Measurements from ENCODE around the gene ACOXL.
"Not testable (repeated sequence)": the region's sequence is repeated elsewhere in the genome, so short reads cannot be mapped to it uniquely, and the experiment has no call there.

The ACOXL gene

GRCh38 chr2:110955045-110955444 lies 222.7 kb downstream of the ACOXL start:
- H3K4me2 ChIP-seq (ENCODE audit: low read length), result no peak overlapping the region
- peaks cover 43% of the 10 kb centered on the region for H3K27me3 ChIP-seq (ENCODE audit: control insufficient read depth, insufficient read depth, low read length)
- H3K4me1 ChIP-seq (ENCODE audit: control insufficient read depth, insufficient read depth, low read length), result no peaks in the 10 kb centered on the region
- H3K4me3 ChIP-seq (ENCODE audit: low read length), result no peak overlapping the region
- H3K9ac ChIP-seq (ENCODE audit: low read depth, low read length), result no peak overlapping the region
- H3K9me3 ChIP-seq (replicated peaks; ENCODE audit: low read length), result no peaks in the 10 kb centered on the region
- no peaks in the 10 kb centered on the region for H3K36me3 ChIP-seq (ENCODE audit: insufficient read depth, low read length)

- no peaks in the 10 kb centered on the region for H3K9me3 ChIP-seq (replicated peaks; ENCODE audit: low read length)
- H3K4me2 ChIP-seq (ENCODE audit: low read length), result no peak overlapping the region
- no peak overlapping the region for H3K9ac ChIP-seq (ENCODE audit: low read depth, low read length)
- no peak overlapping the region for H3K4me3 ChIP-seq (ENCODE audit: low read length)
- H3K36me3 ChIP-seq (ENCODE audit: insufficient read depth, low read length), result no peaks in the 10 kb centered on the region
- no peaks in the 10 kb centered on the region for H3K4me1 ChIP-seq (ENCODE audit: control insufficient read depth, insufficient read depth, low read length)
- H3K27me3 ChIP-seq (ENCODE audit: control insufficient read depth, insufficient read depth, low read length), result peaks cover 40% of the 10 kb centered on the region
These were observed 223.2 kb downstream of the ACOXL start for GRCh38 chr2:110955556-110955955.

- Histone ChIP-seq H3K27me3 (ENCODE audit: control insufficient read depth, insufficient read depth, low read length) (peaks cover 41% of the 10 kb centered on the region), H3K4me2 (ENCODE audit: low read length) (no peak overlapping the region), H3K9ac (ENCODE audit: low read depth, low read length) (no peak overlapping the region), H3K4me3 (ENCODE audit: low read length) (no peak overlapping the region), H3K9me3 (replicated peaks; ENCODE audit: low read length) (no peaks in the 10 kb centered on the region), H3K36me3 (ENCODE audit: insufficient read depth, low read length) (no peaks in the 10 kb centered on the region), H3K4me1 (ENCODE audit: control insufficient read depth, insufficient read depth, low read length) (no peaks in the 10 kb centered on the region)
These were observed 224.9 kb downstream of the ACOXL start for GRCh38 chr2:110957293-110957692.

DNA sequence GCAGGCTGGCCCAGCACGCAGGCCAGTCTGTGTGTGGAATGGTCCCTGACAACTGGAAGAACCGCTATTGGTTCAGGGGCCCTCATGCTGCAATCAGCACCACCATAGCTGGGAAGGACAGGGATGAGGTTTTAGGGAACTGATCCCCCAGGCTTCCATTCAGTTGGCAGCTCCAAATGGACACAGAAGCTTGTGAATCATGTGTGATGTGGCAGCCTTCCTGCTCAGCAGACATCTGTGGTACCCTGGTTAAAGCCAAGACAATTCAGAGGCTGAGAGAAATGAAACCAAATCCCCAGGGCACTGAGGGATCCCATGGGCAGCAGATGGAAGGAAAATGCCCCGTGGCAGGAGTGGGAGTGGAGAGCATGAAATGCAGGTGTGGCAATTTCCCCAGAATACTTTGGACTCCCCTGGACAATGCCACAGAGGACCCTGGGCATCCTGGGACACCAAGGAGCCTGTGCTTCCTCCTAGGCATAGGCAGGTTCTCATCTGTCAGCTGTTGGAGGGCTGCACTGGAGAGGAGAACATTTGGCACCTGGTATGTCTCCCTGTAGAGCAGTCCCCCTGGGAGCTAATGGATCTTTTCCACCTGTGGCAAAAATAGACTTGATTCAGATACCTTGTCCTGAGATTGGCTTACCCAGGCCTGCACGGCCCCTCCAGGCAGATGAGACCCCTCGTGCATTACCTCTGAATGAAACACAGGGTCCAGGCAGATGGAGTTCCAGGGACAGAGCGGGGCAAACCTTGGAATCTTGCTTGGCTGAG lies 226.2 kb downstream of the ACOXL start:
- Histone ChIP-seq H3K4me1 (ENCODE audit: control insufficient read depth, insufficient read depth, low read length) (no peaks in the 10 kb centered on the region), H3K4me2 (ENCODE audit: low read length) (no peak overlapping the region), H3K9ac (ENCODE audit: low read depth, low read length) (no peak overlapping the region), H3K9me3 (replicated peaks; ENCODE audit: low read length) (no peaks in the 10 kb centered on the region), H3K4me3 (ENCODE audit: low read length) (no peak overlapping the region), H3K27me3 (ENCODE audit: control insufficient read depth, insufficient read depth, low read length) (peaks cover 36% of the 10 kb centered on the region), H3K36me3 (ENCODE audit: insufficient read depth, low read length) (no peaks in the 10 kb centered on the region)

DNA sequence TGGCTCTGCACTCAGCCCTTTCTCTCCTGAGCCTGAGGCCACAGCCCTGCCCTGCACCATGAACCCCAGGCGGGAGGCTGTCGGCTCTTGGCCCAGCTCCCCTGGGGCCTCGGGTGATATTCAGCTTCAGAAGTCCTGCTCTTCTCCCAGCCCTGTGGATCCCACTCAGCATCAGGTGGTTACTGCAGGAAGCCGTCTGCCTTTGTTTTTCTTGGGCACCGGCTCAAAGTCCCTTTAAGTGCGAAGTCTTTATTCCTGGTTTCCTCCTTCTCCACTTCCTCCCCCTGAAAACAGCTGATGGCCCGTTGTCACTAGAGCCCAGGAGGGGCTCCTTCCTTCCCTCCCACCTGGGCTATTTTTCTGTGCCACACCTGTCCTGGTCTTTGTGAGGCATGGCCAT lies 226.8 kb downstream of the ACOXL start:
- no peak overlapping the region for H3K4me3 ChIP-seq (ENCODE audit: low read length)
- H3K9me3 ChIP-seq (replicated peaks; ENCODE audit: low read length), result no peaks in the 10 kb centered on the region
- H3K36me3 ChIP-seq (ENCODE audit: insufficient read depth, low read length), result no peaks in the 10 kb centered on the region
- H3K27me3 ChIP-seq (ENCODE audit: control insufficient read depth, insufficient read depth, low read length), result peaks cover 36% of the 10 kb centered on the region
- H3K9ac ChIP-seq (ENCODE audit: low read depth, low read length), result no peak overlapping the region
- H3K4me2 ChIP-seq (ENCODE audit: low read length), result no peak overlapping the region
- no peaks in the 10 kb centered on the region for H3K4me1 ChIP-seq (ENCODE audit: control insufficient read depth, insufficient read depth, low read length)

GRCh38 chr2:110960281-110960680 lies 227.9 kb downstream of the ACOXL start:
- H3K4me3 ChIP-seq (ENCODE audit: low read length), result no peak overlapping the region
- peaks cover 36% of the 10 kb centered on the region for H3K27me3 ChIP-seq (ENCODE audit: control insufficient read depth, insufficient read depth, low read length)
- H3K36me3 ChIP-seq (ENCODE audit: insufficient read depth, low read length), result no peaks in the 10 kb centered on the region
- H3K9me3 ChIP-seq (replicated peaks; ENCODE audit: low read length), result no peaks in the 10 kb centered on the region
- no peak overlapping the region for H3K4me2 ChIP-seq (ENCODE audit: low read length)
- H3K9ac ChIP-seq (ENCODE audit: low read depth, low read length), result no peak overlapping the region
- H3K4me1 ChIP-seq (ENCODE audit: control insufficient read depth, insufficient read depth, low read length), result no peaks in the 10 kb centered on the region

- Histone ChIP-seq H3K9me3 (replicated peaks; ENCODE audit: low read length) (no peaks in the 10 kb centered on the region), H3K9ac (ENCODE audit: low read depth, low read length) (no peak overlapping the region), H3K4me2 (ENCODE audit: low read length) (no peak overlapping the region), H3K27me3 (ENCODE audit: control insufficient read depth, insufficient read depth, low read length) (peaks cover 34% of the 10 kb centered on the region), H3K4me1 (ENCODE audit: control insufficient read depth, insufficient read depth, low read length) (no peaks in the 10 kb centered on the region), H3K36me3 (ENCODE audit: insufficient read depth, low read length) (no peaks in the 10 kb centered on the region), H3K4me3 (ENCODE audit: low read length) (no peak overlapping the region)
These were observed 228.6 kb downstream of the ACOXL start for GRCh38 chr2:110960954-110961353.

- not testable (repeated sequence) for H3K4me3 ChIP-seq (ENCODE audit: low read length); H3K4me2 ChIP-seq (ENCODE audit: low read length); H3K9ac ChIP-seq (ENCODE audit: low read depth, low read length); H3K4me1 ChIP-seq (ENCODE audit: control insufficient read depth, insufficient read depth, low read length); H3K36me3 ChIP-seq (ENCODE audit: insufficient read depth, low read length); H3K9me3 ChIP-seq (replicated peaks; ENCODE audit: low read length)
- peaks cover 29% of the 10 kb centered on the region for H3K27me3 ChIP-seq (ENCODE audit: control insufficient read depth, insufficient read depth, low read length)
These were observed 229.3 kb downstream of the ACOXL start for GRCh38 chr2:110961643-110962042.

DNA sequence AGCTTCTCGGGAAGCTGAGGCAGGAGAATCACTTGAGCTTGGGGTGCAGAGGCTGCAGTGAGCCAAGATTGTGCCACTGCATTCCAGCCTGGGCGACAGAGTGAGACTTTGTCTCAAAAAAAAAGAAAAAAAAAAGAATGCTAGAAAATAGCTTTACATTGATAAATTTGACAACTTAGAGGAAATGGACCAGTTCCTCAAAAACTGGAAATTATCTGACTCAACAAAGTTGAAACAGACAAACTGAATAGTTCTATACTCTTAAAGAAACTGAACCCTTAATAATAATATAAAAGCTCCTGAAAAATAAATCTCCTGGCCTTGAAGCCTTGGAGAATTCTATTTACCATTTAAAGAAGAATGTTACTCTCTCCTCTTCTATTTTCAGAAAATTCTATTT lies 237.3 kb downstream of the ACOXL start:
- H3K4me2 ChIP-seq (ENCODE audit: low read length), result no peak overlapping the region
- H3K9ac ChIP-seq (ENCODE audit: low read depth, low read length), result no peak overlapping the region
- H3K9me3 ChIP-seq (replicated peaks; ENCODE audit: low read length), result no peaks in the 10 kb centered on the region
- H3K4me1 ChIP-seq (ENCODE audit: control insufficient read depth, insufficient read depth, low read length), result no peaks in the 10 kb centered on the region
- H3K27me3 ChIP-seq (ENCODE audit: control insufficient read depth, insufficient read depth, low read length), result peaks cover 47% of the 10 kb centered on the region
- H3K36me3 ChIP-seq (ENCODE audit: insufficient read depth, low read length), result no peaks in the 10 kb centered on the region
- no peak overlapping the region for H3K4me3 ChIP-seq (ENCODE audit: low read length)

DNA sequence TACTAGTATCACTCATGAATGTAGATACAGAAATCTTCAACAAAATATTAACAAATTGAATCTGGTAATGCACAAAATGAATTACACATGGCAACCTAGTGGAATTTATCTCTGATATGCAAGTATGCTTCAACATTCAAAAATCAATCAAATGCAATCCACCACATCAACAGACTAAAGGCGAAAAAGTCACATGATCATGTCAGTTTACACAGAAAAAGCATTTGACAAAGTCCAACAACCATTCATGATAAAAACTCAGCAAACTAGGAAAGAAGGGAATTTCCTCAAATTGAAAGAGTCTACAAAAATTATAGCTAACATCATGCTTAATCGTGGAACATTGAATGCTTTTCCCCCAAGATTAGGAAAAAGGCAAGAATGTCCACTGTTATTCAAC lies 237.8 kb downstream of the ACOXL start:
- no peaks in the 10 kb centered on the region for H3K36me3 ChIP-seq (ENCODE audit: insufficient read depth, low read length)
- no peak overlapping the region for H3K4me3 ChIP-seq (ENCODE audit: low read length)
- no peak overlapping the region for H3K4me2 ChIP-seq (ENCODE audit: low read length)
- H3K9ac ChIP-seq (ENCODE audit: low read depth, low read length), result no peak overlapping the region
- no peaks in the 10 kb centered on the region for H3K9me3 ChIP-seq (replicated peaks; ENCODE audit: low read length)
- peaks cover 52% of the 10 kb centered on the region for H3K27me3 ChIP-seq (ENCODE audit: control insufficient read depth, insufficient read depth, low read length)
- no peaks in the 10 kb centered on the region for H3K4me1 ChIP-seq (ENCODE audit: control insufficient read depth, insufficient read depth, low read length)

- Histone ChIP-seq H3K9ac (ENCODE audit: low read depth, low read length) (no peak overlapping the region), H3K4me1 (ENCODE audit: control insufficient read depth, insufficient read depth, low read length) (no peaks in the 10 kb centered on the region), H3K4me3 (ENCODE audit: low read length) (no peak overlapping the region), H3K4me2 (ENCODE audit: low read length) (no peak overlapping the region), H3K9me3 (replicated peaks; ENCODE audit: low read length) (no peaks in the 10 kb centered on the region), H3K27me3 (ENCODE audit: control insufficient read depth, insufficient read depth, low read length) (peaks cover 62% of the 10 kb centered on the region), H3K36me3 (ENCODE audit: insufficient read depth, low read length) (no peaks in the 10 kb centered on the region)
These were observed 239.4 kb downstream of the ACOXL start for GRCh38 chr2:110971811-110972210.

GRCh38 chr2:110973262-110973661 lies 240.9 kb downstream of the ACOXL start:
- Histone ChIP-seq H3K27me3 (ENCODE audit: control insufficient read depth, insufficient read depth, low read length) (peaks cover 62% of the 10 kb centered on the region), H3K4me1 (ENCODE audit: control insufficient read depth, insufficient read depth, low read length) (no peaks in the 10 kb centered on the region), H3K9me3 (replicated peaks; ENCODE audit: low read length) (no peaks in the 10 kb centered on the region)

More at GRCh38 chr2:110973262-110973661, 240.9 kb downstream of the ACOXL start:
- Histone ChIP-seq H3K4me3 (ENCODE audit: low read length) (no peak overlapping the region), H3K36me3 (ENCODE audit: insufficient read depth, low read length) (no peaks in the 10 kb centered on the region), H3K4me2 (ENCODE audit: low read length) (no peak overlapping the region), H3K9ac (ENCODE audit: low read depth, low read length) (no peak overlapping the region)

All from skeletal muscle satellite cell (primary cell).